Endothelial cell of umbilical vein (primary cell): ENCODE data around the gene PTPRT. TPM values are rescaled to one million over a fixed set of nuclear protein-coding genes. Genes with fewer than 3 reads are reported as not detected.

ENCODE experiments used
- BruUV-seq: library from RNA; stranded (reverse); fragments of 400-500 nt; replicated peaks from 2 replicates; lab custom pipeline; 2021; lab: Mats Ljungman, UMichigan
- CTCF ChIA-PET: fragments of 300-600, 350-600 bp; sonication (Branson Sonifier 250); formaldehyde crosslinking; loops from one replicate; lab custom pipeline; 2021; ENCODE audit warnings: antibody characterized with exemption, inconsistent platforms; lab: Charles Lee
- POLR2A ChIA-PET: fragments of 300-600, 350-600 bp; sonication (Branson Sonifier 250); formaldehyde crosslinking; loops from one replicate; lab custom pipeline; 2021; ENCODE audit warnings: antibody characterized with exemption, inconsistent platforms; lab: Charles Lee
- DNase-seq: peaks from one replicate; pipeline ENCODE4 v3.0.0-alpha.2; 2011; ENCODE audit warnings: low read depth, low spot score
- FAIRE-seq: peaks from 2 replicates; lab custom pipeline; 2011; peaks lifted over from hg19 to GRCh38; lab: Jason Lieb, UNC
- H2AFZ ChIP-seq: 2 replicates; pipeline ENCODE4 v1.6.0; 2012; ENCODE audit warnings: low read depth, low read length, control low read depth, inconsistent platforms
- H3K27ac ChIP-seq: 2 replicates; pipeline ENCODE4 v1.5.1; 2011; ENCODE audit warnings: low read depth, mild to moderate bottlenecking, control low read depth, low read length, moderate library complexity; ENCODE audit not compliant: insufficient read depth
- H3K27me3 ChIP-seq, 2 experiments: 2 replicates each; pipeline versions ENCODE4 v1.6.0 to v1.6.1; 2011; ENCODE audit warnings: low read length in 2 of 2, mixed read lengths in 1 of 2; ENCODE audit not compliant: control insufficient read depth in 2 of 2, insufficient read depth in 2 of 2
- H3K36me3 ChIP-seq, 2 experiments: 2 replicates in 1 of 2; 3 replicates in 1 of 2; pipeline ENCODE4 v1.5.1; 2011; ENCODE audit warnings: low read length in 2 of 2, mild to moderate bottlenecking in 1 of 2, moderate library complexity in 1 of 2; ENCODE audit not compliant: control insufficient read depth in 2 of 2, insufficient read depth in 2 of 2; ENCODE audit errors: extremely low read depth in 1 of 2
- H3K4me1 ChIP-seq: 3 replicates; pipeline ENCODE4 v1.5.1; 2011; ENCODE audit warnings: mild to moderate bottlenecking, low read length; ENCODE audit not compliant: control insufficient read depth, insufficient read depth; ENCODE audit errors: extremely low read depth
- H3K4me2 ChIP-seq: 2 replicates; pipeline ENCODE4 v1.6.1; 2011; ENCODE audit warnings: low read length, control low read depth, mixed read lengths; ENCODE audit not compliant: insufficient read depth
- H3K4me3 ChIP-seq, 3 experiments: fragments of 200-600 bp in 1 of 3; sonication (generic), shearing (Covaris generic) in 1 of 3; replicated peaks in 1 of 3; 2 replicates each; pipeline ENCODE4 v1.5.1; 2011 to 2016; ENCODE audit warnings: control low read depth in 3 of 3, low read length in 3 of 3, mild to moderate bottlenecking in 2 of 3, inconsistent platforms in 1 of 3, low read depth in 1 of 3, moderate library complexity in 1 of 3; ENCODE audit not compliant: insufficient read depth in 1 of 3
- H3K79me2 ChIP-seq: 2 replicates; pipeline ENCODE4 v1.6.0; 2012; ENCODE audit warnings: low read length, inconsistent platforms; ENCODE audit not compliant: control insufficient read depth, insufficient read depth
- H3K9ac ChIP-seq: replicated peaks from 2 replicates; pipeline ENCODE3; 2011; ENCODE audit warnings: low read length, control low read depth; ENCODE audit not compliant: insufficient read depth; ENCODE audit errors: extremely low read depth
- H3K9me1 ChIP-seq: replicated peaks from 3 replicates; pipeline ENCODE4 v1.6.0; 2011; ENCODE audit warnings: mild to moderate bottlenecking, low read length; ENCODE audit not compliant: control insufficient read depth, insufficient read depth; ENCODE audit errors: extremely low read depth
- H3K9me3 ChIP-seq: replicated peaks from 2 replicates; pipeline ENCODE4 v1.5.1; 2012; ENCODE audit warnings: low read length, inconsistent platforms; ENCODE audit not compliant: control insufficient read depth, insufficient read depth
- H4K20me1 ChIP-seq: replicated peaks from 2 replicates; pipeline ENCODE3; 2011; ENCODE audit warnings: mild to moderate bottlenecking, low read length; ENCODE audit not compliant: control insufficient read depth, insufficient read depth; ENCODE audit errors: extremely low read depth
- EZH2 ChIP-seq: IDR thresholded peaks from 2 replicates; pipeline ENCODE4 v1.6.1; 2012; ENCODE audit warnings: borderline replicate concordance, low read depth, mild to moderate bottlenecking, moderate library complexity, low read length, inconsistent platforms; ENCODE audit not compliant: severe bottlenecking
- FOS ChIP-seq: IDR thresholded peaks from 2 replicates; pipeline ENCODE4 v1.6.1; 2011; ENCODE audit warnings: mild to moderate bottlenecking, low read length, moderate library complexity, borderline replicate concordance; ENCODE audit not compliant: insufficient read depth
- GATA2 ChIP-seq: IDR thresholded peaks from 2 replicates; pipeline ENCODE4 v1.7.0; 2011; ENCODE audit warnings: low read depth, mild to moderate bottlenecking, moderate library complexity, mixed read lengths, low read length; ENCODE audit not compliant: insufficient read length, insufficient read depth
- JUN ChIP-seq: IDR thresholded peaks from 2 replicates; pipeline ENCODE4 v1.6.1; 2011; ENCODE audit warnings: borderline replicate concordance, low read depth; ENCODE audit not compliant: insufficient read length, insufficient read depth
- MYC ChIP-seq: IDR thresholded peaks from one replicate; pipeline ENCODE4 v1.6.1; 2011; ENCODE audit warnings: mild to moderate bottlenecking, low read depth, low read length
- POLR2AphosphoS5 ChIP-seq: IDR thresholded peaks from 2 replicates; pipeline ENCODE4 v1.6.1; 2012; ENCODE audit warnings: low read depth, mild to moderate bottlenecking, control low read depth, low read length, moderate library complexity; ENCODE audit not compliant: insufficient read depth
- dilution Hi-C: fragments of 300-500 bp; cut with MboI; formaldehyde crosslinking; loops from one replicate; pipeline ENCODE4 v1.15.0; 2019; ENCODE audit warnings: low sequenced_read_pairs; ENCODE audit not compliant: extremely low pct_ligation_motif_present
- intact Hi-C: fragments of 100-400 bp; cut with micrococcal nuclease; formaldehyde crosslinking; loops from one replicate; pipeline ENCODE4 v1.10.0; 2022
- polyA plus RNA-seq, 4 experiments: library from polyadenylated mRNA; depleted of rRNA in 3 of 4; stranded (reverse) in 3 of 4; unstranded in 1 of 4; fragments of >200 nt; gene quantifications; 2 replicates each; pipeline versions ENCODE4 v1.2.1 to v1.2.3, GENCODE V29; 2011 to 2012; ENCODE audit warnings: missing spikeins in 1 of 4
- total RNA-seq: library from RNA; stranded (reverse); gene quantifications from 2 replicates; pipeline ENCODE4 v1.2.3, GENCODE V29; 2021
- TF ChIP-seq, protein P1 (sequence below), 2 donors: IDR thresholded peaks; 1 replicate in 1 of 2; 2 replicates in 1 of 2; pipeline ENCODE4 v1.5.1; 2011; ENCODE audit warnings: low read length in 2 of 2, mild to moderate bottlenecking in 2 of 2, moderate library complexity in 2 of 2, control low read depth in 1 of 2, inconsistent platforms in 1 of 2, low read depth in 1 of 2; ENCODE audit not compliant: insufficient read depth in 1 of 2; ENCODE audit errors: extremely low read depth in 1 of 2

Gene PTPRT
- total and polyA plus RNA-seq, 2 donors (not counting 3 experiments of a cell fraction or from before 2014, with no cell fraction given): not detected

DNA sequence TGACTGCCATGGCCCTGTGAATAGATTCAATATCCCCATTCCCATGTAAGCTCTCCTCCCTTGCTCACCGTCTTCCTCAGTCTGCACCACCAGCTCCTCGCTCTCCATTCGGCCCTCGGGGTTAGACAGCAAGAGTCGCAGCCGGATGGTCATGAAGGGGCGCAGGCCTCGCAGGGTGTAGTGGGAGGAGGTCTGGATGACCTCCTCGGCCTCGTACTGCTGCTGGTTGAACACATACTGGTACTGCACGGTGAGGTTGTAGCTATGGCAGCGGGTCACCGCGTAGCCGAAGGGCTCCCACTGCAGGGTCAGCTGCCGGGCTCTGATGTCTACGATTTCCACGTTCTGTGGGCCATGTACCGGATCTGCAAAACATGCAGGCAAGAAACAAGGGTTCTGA is 717.5 kb downstream of the PTPRT start:
- CTCF ChIA-PET: no interaction called here
- Histone ChIP-seq H3K9me3 (no peaks in the 10 kb centered on the region), H2AFZ (no peak overlapping the region), H4K20me1 (no peaks in the 10 kb centered on the region), H3K79me2 (no peaks in the 10 kb centered on the region), H3K27ac (no peak overlapping the region), H3K9ac (no peak overlapping the region), H3K4me1 (no peaks in the 10 kb centered on the region), H3K9me1 (no peaks in the 10 kb centered on the region), H3K36me3 (no peaks in the 10 kb centered on the region), H3K4me2 (no peak overlapping the region), H3K4me3 (no peak overlapping the region), H3K27me3 (no peaks in the 10 kb centered on the region)
- TF ChIP-seq JUN: no peak
- no peak for TF ChIP-seq GATA2
- TF ChIP-seq POLR2AphosphoS5: no peak
- TF ChIP-seq, protein P1, sequence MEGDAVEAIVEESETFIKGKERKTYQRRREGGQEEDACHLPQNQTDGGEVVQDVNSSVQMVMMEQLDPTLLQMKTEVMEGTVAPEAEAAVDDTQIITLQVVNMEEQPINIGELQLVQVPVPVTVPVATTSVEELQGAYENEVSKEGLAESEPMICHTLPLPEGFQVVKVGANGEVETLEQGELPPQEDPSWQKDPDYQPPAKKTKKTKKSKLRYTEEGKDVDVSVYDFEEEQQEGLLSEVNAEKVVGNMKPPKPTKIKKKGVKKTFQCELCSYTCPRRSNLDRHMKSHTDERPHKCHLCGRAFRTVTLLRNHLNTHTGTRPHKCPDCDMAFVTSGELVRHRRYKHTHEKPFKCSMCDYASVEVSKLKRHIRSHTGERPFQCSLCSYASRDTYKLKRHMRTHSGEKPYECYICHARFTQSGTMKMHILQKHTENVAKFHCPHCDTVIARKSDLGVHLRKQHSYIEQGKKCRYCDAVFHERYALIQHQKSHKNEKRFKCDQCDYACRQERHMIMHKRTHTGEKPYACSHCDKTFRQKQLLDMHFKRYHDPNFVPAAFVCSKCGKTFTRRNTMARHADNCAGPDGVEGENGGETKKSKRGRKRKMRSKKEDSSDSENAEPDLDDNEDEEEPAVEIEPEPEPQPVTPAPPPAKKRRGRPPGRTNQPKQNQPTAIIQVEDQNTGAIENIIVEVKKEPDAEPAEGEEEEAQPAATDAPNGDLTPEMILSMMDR (IDR thresholded peaks at IDR 0.05; ENCODE audit: extremely low read depth in 1 of 2, insufficient read depth in 1 of 2, low read depth in 1 of 2, low read length in 2 of 2): no peak
- no peak for TF ChIP-seq MYC
- TF ChIP-seq FOS: no peak
- TF ChIP-seq EZH2: no peak
- no TSS peak for BruUV-seq
- FAIRE-seq: no peak
- intact Hi-C loops: no loop called here
- POLR2A ChIA-PET: no interaction called here
- dilution Hi-C loops: no loop called here
- DNase-seq: no peak
